Vagina (tissue), 2 donors: ENCODE measurements around the gene TEX22. TPM values are rescaled to one million over a fixed set of nuclear protein-coding genes. Genes with fewer than 3 reads are reported as not detected.

Experiments
- DNase-seq, 2 donors: peaks; one replicate each; pipeline ENCODE4 v3.0.0-alpha.2; 2017; ENCODE audit errors: extremely low spot score in 2 of 2
- H3K27ac ChIP-seq: fragments of 200-600 bp; sonication (generic); one replicate; pipeline ENCODE4 v1.5.1; 2019
- H3K27me3 ChIP-seq: fragments of 200-600 bp; sonication (generic); one replicate; pipeline ENCODE4 v1.5.1; 2019
- H3K36me3 ChIP-seq, 2 donors: fragments of 200-600 bp; sonication (generic); one replicate each; pipeline ENCODE4 v1.5.1; 2017 to 2019
- H3K4me1 ChIP-seq: fragments of 200-600 bp; sonication (generic); one replicate; pipeline ENCODE4 v1.5.1; 2019
- H3K4me3 ChIP-seq, 2 donors: fragments of 200-600 bp; sonication (generic); 1 replicate in 1 of 2; 2 replicates in 1 of 2; pipeline ENCODE4 v1.5.1; 2016 to 2019
- H3K9me3 ChIP-seq: fragments of 200-600 bp; sonication (generic); one replicate; pipeline ENCODE4 v1.5.1; 2019
- POLR2A ChIP-seq, 2 donors: fragments of 450-650 bp; IDR thresholded peaks; one replicate each; pipeline ENCODE4 v1.6.1; 2017; ENCODE audit warnings: antibody characterized with exemption in 2 of 2, mild to moderate bottlenecking in 2 of 2, moderate library complexity in 2 of 2
- POLR2AphosphoS5 ChIP-seq, 2 donors: sonication (generic); formaldehyde crosslinking; IDR thresholded peaks; one replicate each; pipeline ENCODE4 v1.9.0; 2017; ENCODE audit warnings: antibody characterized with exemption in 2 of 2, mild to moderate bottlenecking in 2 of 2, low read depth in 1 of 2; ENCODE audit not compliant: insufficient read depth in 1 of 2
- intact Hi-C: fragments of 100-400 bp; cut with DNase I; formaldehyde crosslinking; loops from one replicate; pipeline ENCODE4 v1.15.1; 2023
- total RNA-seq: library from RNA; depleted of rRNA; stranded (reverse); fragments of >200 nt; gene quantifications from one replicate; pipeline ENCODE4 v1.2.3, GENCODE V29; 2016
- TF ChIP-seq, protein P1 (sequence below), 3 experiments: fragments of 450-650 bp in 2 of 3; fragments of 200-600 bp in 1 of 3; sonication (generic) in 1 of 3; IDR thresholded peaks; one replicate each; pipeline ENCODE4 v1.5.1; 2017 to 2019; ENCODE audit warnings: antibody characterized with exemption in 3 of 3, mild to moderate bottlenecking in 2 of 3, moderate library complexity in 2 of 3

The TEX22 gene
- total RNA-seq, 1 donor from 2014 or later = not detected

DNA sequence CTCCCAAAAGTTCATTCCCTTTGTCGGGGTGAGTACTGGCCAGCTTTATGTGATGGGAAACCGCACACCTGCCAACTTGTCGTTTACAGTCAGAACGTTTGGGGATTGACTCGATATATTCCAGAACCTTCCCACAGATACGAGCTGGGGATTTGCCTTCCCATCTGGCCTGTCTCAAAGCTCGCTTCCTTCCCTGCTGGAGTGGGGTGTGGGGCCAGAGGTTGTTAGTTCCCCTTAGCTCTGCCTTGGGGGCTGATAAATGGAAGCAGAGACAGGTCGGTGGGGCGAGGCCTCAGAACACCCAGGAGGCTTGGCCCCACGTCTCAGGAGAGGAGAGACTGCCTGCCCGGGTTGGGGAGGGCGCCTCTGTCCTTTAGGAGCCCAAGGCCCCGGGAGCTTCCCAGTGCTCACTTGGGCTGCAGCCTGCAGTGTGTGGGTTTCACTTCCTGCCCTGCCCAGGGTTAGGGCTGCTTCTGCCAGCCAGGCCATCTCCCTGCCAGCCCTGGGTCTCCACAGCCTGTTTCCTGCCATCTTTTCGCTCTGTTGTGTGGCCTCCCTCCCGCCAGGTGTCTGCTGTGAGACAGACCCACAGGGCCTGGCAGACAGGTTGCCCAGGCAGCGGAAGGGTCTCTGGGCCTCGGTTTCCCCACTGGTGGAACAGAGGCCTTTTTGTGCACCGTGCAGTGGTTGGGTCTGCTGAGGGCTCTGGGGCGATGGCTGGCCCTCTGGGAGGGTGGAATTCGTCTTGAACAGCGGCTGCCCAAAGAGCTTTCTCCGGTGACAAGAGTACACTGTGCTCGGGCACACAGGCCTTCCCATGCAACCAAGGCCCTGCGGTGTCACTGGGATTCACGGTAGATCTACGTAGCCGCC lies 8.1 kb upstream of the TEX22 start:
- H3K4me1 ChIP-seq = no peaks in the 10 kb centered on the region
- TF ChIP-seq POLR2A (IDR thresholded peaks at IDR 0.05) (no peak), POLR2AphosphoS5 (IDR thresholded peaks at IDR 0.05; ENCODE audit: insufficient read depth in 1 of 2, low read depth in 1 of 2) (no peak)
- TF ChIP-seq, protein P1, sequence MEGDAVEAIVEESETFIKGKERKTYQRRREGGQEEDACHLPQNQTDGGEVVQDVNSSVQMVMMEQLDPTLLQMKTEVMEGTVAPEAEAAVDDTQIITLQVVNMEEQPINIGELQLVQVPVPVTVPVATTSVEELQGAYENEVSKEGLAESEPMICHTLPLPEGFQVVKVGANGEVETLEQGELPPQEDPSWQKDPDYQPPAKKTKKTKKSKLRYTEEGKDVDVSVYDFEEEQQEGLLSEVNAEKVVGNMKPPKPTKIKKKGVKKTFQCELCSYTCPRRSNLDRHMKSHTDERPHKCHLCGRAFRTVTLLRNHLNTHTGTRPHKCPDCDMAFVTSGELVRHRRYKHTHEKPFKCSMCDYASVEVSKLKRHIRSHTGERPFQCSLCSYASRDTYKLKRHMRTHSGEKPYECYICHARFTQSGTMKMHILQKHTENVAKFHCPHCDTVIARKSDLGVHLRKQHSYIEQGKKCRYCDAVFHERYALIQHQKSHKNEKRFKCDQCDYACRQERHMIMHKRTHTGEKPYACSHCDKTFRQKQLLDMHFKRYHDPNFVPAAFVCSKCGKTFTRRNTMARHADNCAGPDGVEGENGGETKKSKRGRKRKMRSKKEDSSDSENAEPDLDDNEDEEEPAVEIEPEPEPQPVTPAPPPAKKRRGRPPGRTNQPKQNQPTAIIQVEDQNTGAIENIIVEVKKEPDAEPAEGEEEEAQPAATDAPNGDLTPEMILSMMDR (IDR thresholded peaks at IDR 0.05) = no peak
- H3K9me3 ChIP-seq = no peaks in the 10 kb centered on the region
- no peak overlapping the region for H3K27ac ChIP-seq
- no peak overlapping the region for H3K4me3 ChIP-seq
- intact Hi-C loops = no loop called here
- H3K27me3 ChIP-seq = no peaks in the 10 kb centered on the region
- no peak for DNase-seq
- H3K36me3 ChIP-seq = peaks cover 0 to 2% of the 10 kb centered on the region in 2 donors

DNA sequence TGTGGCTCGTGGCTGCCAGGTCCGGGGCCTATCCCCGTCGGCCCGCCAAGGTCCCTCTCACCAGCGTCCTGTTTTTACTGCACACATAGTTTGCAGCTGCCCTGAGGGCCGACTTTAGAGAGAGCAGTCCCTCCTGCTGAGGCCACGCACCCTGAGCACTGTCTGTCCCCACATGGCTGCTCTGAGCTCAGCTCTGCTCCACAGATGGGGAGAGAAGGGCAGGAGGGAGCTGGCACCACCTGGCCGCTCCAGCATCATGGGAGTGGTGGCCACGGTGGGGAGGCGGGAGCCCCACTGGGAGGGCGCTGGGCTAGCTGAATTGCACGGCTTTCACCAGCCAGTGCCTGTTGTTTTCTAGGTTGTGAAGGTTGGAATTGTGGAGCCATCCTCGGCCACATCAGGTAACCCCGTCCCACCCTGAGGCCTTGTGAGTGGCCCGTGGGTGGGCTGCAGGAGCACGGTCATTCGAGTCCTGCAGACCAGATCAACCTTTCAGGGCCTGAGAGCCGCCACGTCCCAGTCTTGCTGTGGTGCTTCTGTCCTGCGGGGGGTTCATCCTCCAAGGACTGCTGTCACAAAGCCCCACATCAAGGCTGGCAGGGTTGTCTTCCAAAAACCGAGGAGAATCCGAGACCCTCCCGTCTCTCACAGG lies 7.4 kb upstream of the TEX22 start:
- no peak overlapping the region for H3K27ac ChIP-seq
- TF ChIP-seq POLR2A (IDR thresholded peaks at IDR 0.05) (no peak), POLR2AphosphoS5 (IDR thresholded peaks at IDR 0.05; ENCODE audit: insufficient read depth in 1 of 2, low read depth in 1 of 2) (no peak)
- TF ChIP-seq, protein P1 (IDR thresholded peaks at IDR 0.05) = no peak
- intact Hi-C loops = no loop called here
- no peaks in the 10 kb centered on the region for H3K36me3 ChIP-seq
- no peaks in the 10 kb centered on the region for H3K9me3 ChIP-seq
- DNase-seq = no peak
- H3K27me3 ChIP-seq = no peaks in the 10 kb centered on the region
- H3K4me3 ChIP-seq = no peak overlapping the region
- H3K4me1 ChIP-seq = no peaks in the 10 kb centered on the region

DNA sequence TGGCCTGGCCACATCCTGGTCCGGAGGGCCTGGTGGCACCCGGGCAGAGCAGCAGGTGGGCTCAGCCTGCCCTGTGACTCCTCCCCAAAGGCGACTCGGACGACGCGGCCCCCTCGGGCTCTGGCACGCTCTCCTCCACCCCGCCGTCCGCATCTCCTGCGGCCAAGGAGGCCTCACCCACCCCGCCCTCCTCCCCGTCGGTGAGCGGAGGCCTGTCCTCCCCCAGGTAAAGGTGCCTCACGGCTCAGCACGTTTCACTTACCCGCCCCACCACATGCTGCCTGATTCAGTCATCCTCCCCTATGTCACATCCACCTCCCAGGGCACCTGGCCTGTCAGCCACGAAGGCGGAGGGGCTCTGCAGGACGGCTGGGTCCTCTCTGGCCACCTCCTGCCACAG lies 6.8 kb upstream of the TEX22 start:
- TF ChIP-seq, protein P1 (IDR thresholded peaks at IDR 0.05) = no peak
- TF ChIP-seq POLR2AphosphoS5 (IDR thresholded peaks at IDR 0.05; ENCODE audit: insufficient read depth in 1 of 2, low read depth in 1 of 2) = no peak
- TF ChIP-seq POLR2A (IDR thresholded peaks at IDR 0.05) = no peak
- no peaks in the 10 kb centered on the region for H3K4me1 ChIP-seq
- H3K4me3 ChIP-seq = no peak overlapping the region
- H3K27ac ChIP-seq = no peak overlapping the region
- no peaks in the 10 kb centered on the region for H3K27me3 ChIP-seq
- DNase-seq = no peak
- no peaks in the 10 kb centered on the region for H3K9me3 ChIP-seq
- no peaks in the 10 kb centered on the region for H3K36me3 ChIP-seq
- intact Hi-C loops = no loop called here

DNA sequence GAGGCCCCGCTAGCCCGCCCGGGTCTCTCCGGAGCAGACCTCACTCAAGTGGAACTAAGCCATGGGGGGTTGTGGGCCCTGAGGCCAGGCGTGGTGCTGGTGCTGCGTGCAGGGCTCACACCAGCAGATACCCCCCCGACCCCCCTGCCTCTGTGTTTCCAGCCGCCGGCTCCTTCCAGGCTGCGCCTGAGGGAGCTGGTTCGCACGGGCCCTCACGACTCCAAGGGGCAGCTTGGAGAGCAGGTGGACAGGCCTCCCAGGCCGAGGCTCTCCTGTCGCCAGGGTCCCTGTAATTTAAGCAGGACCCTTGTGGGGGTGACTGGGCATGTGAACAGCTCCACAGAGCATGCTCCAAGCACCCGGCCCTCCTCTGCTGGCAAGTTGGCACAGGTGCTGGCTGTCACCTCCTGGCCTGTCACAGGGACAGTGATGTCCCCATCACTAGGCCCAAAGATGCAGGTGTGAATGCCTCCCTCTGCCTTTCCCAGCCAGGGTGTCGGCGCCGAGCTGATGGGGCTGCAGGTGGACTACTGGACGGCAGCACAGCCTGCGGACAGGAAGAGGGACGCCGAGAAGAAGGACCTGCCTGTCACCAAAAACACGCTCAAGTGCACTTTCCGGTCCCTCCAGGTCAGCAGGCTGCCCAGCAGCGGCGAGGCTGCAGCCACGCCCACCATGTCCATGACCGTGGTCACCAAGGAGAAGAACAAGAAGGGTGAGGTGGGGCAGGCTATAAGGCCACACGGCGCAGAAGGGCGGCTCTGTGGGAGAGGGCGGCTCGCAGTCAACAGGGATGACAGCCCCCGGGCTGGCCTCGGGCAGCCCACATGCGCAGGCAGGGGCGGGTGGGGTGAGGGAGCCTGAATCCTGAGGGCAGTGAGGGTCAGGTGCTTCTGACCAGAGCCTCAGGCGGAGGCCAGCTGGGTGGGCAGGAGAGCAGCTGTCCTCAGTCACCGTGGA lies 5.9 kb upstream of the TEX22 start:
- Histone ChIP-seq H3K36me3 (no peaks in the 10 kb centered on the region), H3K27ac (no peak overlapping the region)
- intact Hi-C loops = no loop called here

More for the DNA sequence above, 5.9 kb upstream of the TEX22 start:
- Histone ChIP-seq H3K27me3 (no peaks in the 10 kb centered on the region), H3K9me3 (no peaks in the 10 kb centered on the region), H3K4me3 (no peak overlapping the region), H3K4me1 (peaks cover 8% of the 10 kb centered on the region)
- TF ChIP-seq POLR2A (IDR thresholded peaks at IDR 0.05) = no peak
- TF ChIP-seq, protein P1 (IDR thresholded peaks at IDR 0.05) = no peak
- TF ChIP-seq POLR2AphosphoS5 (IDR thresholded peaks at IDR 0.05; ENCODE audit: insufficient read depth in 1 of 2, low read depth in 1 of 2) = no peak
- no peak for DNase-seq
